Stimulated activated CD8-positive, alpha-beta memory T cell treated with anti-CD3 and anti-CD28 coated beads, Interleukin-15, amount 100 ng/mL, for 1 hour (primary cell): Measurements from ENCODE around the gene BRD4.
"Not testable (repeated sequence)": the region's sequence is repeated elsewhere in the genome, so short reads cannot be mapped to it uniquely, and the experiment has no call there.

Experiments used
- DNase-seq: peaks from one replicate; pipeline ENCODE4 v3.0.0-alpha.2; 2020; ENCODE audit warnings: low read depth

BRD4 gene

DNA sequence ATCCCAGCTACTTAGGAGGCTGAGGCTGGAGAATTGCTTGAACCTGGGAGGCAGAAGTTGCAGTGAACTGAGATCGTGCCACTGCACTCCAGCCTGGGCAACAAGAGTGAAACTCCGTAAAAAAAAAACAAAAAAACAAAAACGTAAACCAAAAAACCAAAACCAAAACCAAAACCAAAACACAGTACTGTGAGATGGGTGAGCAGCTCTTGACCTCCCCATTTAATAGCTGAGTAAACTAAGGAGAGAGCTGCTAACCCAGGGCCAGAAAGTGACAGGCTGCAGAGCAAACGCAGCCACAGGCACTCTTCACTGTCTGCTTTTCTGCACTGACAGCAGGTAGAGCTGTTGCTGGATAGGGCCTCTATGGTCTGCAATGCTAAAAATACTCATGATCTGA lies 27.7 kb upstream of the BRD4 start:
- not testable (repeated sequence) for DNase-seq

DNA sequence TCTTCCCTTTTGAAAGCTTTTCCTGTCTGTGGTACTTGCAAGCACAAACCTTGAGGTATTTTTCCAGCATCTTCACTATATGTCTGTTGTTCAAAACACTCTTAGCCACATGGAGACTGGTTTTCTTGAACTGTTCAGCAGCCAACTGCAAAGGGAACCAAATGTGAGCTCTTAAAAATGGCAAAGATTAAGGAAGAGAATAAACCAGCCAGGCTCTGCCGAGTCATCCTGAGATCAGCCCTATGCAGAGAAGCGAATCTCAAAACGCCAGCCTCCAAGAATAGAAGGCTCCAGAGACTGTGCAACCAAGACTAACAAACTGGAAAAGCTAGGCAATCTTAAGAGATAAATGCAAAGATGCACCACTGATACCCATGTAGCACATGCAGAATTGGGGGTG lies 26.6 kb upstream of the BRD4 start:
- no peak for DNase-seq

DNA sequence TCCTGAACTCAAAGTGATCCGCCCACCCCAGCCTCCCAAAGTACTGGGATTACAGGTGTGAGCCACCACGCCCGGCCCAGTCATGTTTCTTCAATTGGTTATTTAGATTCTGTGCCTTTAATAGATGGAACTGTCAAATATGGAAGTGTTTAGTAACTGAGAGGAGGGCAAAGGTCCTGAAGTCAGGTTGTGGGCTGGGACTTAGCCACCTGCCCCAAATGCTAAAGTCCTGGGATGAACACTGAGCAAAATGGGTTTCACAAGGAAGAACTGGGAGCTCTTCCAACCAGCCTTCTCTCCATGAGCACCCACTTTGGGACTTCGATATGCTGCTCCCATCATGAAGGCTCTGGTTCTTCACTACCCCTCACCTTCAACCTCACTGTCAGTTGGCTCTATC lies 25.6 kb upstream of the BRD4 start:
- no peak for DNase-seq

DNA sequence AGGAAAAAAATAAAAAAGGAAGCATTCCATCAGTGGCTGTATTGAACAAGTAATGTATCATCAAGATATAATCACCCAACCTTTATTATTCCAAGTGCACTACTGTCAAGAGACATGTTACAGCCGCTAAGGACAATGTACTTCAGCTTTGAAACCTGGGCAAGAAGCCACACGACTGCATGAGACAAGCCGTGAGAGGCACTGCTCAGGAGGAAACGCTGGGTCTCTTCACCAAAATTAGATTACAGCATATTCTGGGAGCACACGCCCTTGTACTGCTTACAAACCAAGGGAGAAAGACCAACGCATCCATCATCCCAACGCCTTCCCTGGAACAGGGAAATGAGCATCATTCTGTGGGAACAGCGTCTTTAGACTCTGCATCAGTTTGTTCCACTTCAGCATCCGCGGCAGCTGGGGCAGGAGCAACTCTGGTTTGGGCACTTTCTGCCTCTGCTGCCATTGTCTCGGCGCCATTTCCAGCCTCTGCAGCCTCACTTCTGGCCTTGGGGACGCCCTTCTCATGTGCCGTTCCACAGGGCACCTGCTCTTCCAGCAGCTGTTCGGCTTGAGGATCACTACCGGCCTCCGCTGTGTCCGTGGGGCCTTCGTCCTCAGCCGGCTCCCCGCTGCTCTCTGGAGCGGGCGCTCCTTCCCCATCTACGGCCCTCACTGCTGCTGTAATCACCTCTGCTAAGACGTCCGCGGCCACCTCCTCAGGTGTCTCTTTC lies 22.4 kb upstream of the BRD4 start:
- DNase-seq: no peak

DNA sequence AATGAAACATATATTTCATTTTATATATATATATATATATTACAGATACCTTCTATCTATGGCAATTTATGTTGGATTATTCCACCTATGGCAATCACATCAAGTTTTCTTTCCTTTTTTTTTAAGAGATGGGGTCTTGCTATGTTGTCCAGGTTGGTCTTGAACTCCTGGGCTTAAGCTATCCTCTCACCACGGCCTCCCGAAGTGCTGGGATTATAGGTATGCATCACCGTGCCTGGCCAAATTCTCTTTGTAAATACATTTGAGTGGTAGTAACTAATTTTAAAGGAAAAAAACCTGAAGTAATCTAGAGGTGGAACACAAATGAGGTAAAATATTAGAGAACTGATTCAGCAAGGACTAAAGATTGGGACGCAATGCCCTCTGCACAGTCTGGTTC lies 21.6 kb upstream of the BRD4 start:
- DNase-seq: no peak

DNA sequence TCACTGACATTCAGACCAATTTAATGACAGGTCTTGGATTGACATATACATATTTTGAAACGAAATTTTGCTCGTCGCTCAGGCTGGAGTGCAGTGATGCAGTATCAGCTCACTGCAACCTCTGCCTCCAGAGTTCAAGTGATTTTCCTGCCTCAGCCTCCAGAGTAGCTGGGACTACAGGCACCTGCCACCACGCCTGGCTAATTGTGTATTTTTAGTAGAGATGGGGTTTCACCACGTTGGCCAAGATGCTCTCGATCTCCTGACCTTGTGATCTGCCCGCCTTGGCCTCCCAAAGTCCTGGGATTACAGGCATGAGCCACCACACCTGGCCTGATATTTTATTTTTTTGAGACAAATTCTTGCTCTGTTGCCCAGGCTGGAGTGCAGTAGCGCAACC lies 20.2 kb upstream of the BRD4 start:
- not testable (repeated sequence) for DNase-seq

DNA sequence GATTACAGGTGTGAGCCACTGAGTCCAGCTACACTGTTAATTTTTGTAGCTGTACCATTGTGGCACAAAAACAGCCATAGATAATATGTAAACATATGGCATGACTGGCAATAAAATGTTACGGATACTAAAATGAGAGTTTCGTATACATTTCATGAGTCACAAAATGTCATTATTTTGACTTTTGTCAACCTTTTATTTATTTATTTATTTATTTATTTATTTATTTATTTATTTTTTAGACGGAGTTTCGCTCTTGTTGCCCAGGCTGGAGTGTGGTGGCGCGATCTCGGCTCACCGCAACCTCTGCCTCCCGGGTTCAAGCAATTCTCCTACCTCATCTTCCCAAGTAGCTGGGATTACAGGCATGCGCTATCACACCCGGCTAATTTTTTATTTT lies 9.0 kb upstream of the BRD4 start:
- DNase-seq: not testable (repeated sequence)

DNA sequence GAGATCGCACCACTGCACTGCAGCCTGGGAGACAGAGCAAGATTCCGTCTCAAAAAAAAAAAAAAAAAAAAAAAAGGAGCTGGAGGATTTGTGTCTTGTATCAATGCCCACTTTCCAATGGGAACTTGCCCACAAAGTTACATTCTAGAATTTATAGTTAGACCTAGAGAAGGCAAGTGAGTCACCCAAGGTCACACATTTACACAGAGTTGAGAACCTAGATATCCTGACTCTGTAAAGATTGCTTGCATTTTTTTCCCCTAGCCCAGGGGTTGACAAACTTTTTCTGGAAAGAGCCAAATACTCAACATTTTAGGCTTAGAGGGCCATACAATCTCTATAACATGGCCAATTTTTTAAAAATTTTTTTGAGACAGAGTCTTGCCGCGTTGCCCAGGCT lies 7.7 kb upstream of the BRD4 start:
- DNase-seq: no peak

DNA sequence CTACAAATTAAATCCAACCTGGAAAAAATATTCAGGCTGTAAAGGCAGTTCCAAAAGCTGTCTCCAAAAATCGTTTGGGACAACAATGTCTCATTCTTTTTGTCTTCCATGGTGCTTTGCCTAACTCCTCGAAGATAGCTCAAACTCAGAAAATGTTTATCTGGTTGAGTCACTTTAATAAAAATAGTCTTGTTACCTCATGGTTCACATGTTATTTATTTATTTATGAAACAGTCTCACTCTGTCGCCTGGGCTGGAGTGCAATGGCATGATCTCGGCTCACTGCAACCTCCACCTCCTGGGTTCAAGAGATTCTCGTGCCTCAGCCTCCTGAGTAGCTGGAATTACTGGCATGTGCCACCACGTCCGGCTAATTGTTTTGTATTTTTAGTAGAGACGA lies 4.9 kb upstream of the BRD4 start:
- no peak for DNase-seq

DNA sequence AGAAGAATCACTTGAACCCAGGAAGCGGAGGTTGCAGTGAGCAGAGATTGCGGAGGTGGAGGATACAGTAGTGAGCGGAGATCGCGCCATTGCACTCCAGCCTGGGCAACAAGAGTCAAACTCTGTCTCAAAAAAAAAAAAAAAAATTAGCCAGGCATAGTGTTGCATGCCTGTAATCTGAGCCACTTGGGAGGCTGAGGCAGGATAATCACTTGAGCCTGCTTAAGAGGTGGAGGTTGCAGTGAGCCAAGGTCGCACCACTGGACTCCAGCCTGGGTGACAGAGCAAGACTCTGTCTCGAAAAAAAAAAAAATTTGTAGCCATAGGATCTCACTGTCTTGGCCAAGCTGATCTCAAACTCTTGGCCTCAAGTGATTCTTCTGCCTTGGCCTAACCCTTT lies 3.7 kb upstream of the BRD4 start:
- not testable (repeated sequence) for DNase-seq

DNA sequence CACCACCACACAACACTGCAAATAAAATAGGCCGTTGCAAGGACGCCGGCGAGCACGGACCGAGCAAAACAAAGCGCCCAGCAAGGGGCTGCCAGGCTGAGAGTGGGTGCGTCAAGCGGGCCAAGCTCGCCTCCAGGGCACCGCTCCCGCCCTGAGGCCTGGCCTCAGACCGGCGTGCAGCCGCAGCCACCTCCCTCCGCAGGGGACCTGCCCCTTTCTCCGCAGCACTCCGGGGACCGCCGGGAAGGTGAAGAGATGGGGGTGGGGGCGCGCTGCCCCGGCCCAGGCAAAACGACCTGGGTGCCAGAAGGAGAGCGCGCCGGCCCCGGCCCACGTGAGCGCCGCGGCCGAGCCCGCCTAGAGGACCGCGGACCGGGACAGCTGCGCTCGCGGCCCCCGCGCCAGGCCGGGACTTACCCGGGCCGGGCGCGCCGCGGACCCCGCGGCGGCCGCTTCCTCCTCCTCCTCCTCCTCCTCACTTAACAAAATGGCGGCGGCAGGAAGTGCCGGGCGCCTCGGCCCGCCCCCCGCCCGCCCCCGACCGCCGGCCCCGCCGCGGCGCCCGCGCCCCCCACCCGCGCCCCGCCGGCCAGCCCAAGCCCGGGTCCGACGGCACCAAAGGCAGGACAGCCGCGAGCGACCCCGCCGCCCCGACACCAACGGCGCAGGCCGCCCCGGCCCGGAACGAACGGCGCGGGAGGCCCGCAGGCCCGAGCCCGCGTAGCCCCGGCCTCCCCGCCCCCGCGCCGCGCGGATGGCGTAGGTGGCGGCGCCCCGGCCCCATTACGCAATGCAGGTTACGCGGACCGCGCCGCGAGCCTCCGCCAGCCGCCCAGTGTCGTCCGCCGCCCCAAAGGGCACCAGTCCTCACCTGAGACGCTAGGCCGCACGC lies 674 bp downstream of the BRD4 start:
- DNase-seq: peak; percentile 14

DNA sequence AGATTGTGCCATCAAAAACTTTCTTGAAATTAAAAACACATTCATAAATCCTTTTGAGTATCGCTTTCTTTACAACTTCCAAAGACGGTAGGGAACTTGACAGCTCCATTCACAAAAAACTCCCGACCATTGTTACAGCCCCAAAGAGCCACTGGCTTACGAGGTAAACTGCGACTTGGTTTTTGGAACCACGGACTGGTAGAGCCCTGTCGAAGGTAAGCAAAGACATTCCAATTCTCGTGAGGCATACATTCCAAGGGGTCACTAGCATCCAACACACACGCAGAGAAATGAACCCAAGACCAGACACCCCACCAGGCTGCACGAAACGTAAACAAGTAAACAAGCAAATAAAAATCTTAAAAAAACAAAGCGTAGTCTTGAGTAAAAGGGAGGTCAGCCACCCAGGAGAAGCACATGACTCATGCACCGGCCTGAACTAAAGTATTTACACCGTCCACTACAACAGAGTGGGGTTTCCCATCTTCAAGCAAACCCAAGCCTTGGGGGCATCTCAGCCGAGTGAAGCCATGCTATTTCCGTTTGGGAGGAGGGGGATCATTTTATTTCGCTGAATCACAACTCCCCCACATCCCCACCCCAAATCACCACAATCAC lies 1.4 kb downstream of the BRD4 start:
- DNase-seq: no peak

DNA sequence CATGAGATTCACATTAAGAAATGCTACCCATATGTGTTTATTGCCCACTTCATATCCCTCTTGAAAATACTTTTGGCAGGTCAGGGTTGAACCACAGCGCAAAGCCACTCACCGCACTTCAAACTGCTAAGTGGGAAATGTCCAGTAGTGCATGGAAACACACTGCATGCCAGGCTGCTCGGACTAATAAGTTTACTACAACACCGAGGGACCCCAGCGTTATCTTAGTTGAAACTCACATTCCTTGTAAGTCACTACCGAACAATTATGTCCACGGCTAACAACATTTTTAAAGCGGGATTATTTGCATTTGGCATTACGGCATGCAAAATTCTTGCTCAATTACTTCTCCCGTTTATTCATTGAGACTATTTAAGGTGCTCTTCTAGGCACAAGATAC lies 4.0 kb downstream of the BRD4 start:
- DNase-seq: no peak

DNA sequence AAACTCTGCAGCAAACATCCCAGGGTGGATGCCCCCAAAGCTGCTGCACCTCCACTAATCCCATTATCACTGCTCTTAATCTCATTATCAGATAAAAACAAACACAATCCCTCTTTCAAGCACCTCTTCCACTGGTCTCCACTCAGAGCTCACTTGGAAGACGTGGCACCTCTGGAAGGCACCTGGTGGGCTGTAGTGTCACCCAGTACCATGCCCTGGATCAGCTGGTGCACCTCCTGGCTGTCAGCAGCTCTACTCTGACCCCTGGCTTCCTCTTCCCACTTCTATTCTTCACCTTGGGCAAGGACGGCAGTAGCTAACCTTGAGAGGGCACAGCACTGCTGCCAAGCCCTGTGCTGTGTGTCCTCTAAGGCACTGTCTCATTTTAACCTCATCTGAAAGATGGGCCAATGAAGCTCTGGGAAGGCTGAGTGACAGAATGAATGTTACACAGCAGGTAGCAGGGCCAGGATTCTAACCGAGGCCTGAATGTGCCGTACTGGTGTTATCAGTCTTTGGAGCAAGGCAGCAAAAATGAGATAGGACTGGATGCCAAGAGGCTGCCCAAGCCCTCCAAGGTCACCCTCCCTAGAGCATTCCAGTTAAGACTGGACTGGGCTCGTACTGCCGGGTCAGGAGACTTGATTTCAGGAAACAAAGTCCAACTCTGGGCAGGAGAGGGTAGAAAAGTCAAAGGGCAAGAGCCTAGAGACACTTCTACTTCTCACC lies 7.4 kb downstream of the BRD4 start:
- DNase-seq: no peak

DNA sequence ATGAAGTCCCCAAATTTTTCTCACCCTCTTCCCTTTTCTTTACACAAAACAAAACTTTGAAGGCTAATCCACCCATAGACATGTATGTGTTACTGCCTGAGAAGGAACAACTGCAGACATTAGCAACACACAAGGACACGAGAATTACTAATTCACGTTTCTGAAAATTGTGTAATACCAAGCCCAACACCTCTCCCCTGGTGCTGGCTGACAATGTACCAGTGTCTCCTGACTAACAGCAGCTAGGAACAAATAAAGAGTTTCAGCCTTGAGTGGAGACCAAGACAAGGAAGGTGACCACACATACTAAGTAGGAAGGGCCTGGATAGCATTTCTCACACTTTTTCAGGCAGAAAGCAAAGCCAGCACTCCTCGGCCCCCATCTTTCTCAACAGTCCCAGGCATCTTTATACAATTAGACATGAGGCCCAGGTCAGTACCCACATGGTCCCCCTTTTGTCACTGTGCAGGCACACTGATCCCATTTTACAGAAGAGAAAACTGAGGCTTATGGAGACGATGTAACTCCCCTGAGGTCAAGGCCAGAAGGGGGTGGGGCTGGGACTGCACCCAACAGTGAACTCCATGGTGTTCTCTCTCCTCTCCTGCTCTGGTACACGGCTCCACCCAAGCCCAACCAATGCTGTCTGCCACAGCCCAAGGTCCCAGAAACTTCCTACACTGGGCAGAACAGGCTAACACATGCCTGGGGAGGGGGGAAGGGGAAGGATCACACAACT lies 8.7 kb downstream of the BRD4 start:
- no peak for DNase-seq

DNA sequence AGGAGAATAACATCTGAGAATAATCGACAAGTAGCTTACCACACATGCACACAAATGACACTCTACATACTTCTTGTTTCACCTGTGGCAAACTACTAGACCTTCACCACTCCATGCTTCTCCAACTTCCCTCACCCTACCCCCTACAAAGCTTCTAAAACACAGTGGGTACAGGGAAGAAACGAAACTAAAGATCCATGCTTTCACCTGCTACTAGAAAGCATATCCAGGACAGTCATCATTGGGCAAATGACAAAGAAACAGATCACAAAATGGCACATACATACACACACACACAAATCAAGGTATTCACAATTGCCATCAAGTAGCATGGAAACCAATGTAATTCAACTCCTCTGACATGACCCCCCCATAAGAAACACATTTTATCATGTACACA lies 10.6 kb downstream of the BRD4 start:
- DNase-seq: no peak

DNA sequence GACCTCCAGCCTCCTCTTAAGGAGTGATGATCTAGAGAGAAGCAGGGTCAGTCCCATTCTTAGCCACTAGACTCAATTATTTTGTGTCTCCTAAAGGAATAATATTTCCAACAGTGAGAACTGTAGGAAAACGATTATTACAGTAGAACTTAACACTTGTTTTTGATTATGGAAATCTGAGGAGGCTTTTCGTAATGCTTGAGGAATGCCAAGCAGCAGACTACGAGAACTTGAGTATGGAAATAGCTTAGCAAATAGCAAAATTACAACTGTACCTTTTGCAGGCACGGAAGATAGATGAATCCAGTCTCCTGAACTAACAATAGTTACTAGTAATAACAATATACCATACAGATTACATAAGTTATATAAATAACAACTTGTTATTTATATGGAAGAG lies 12.2 kb downstream of the BRD4 start:
- DNase-seq: no peak

DNA sequence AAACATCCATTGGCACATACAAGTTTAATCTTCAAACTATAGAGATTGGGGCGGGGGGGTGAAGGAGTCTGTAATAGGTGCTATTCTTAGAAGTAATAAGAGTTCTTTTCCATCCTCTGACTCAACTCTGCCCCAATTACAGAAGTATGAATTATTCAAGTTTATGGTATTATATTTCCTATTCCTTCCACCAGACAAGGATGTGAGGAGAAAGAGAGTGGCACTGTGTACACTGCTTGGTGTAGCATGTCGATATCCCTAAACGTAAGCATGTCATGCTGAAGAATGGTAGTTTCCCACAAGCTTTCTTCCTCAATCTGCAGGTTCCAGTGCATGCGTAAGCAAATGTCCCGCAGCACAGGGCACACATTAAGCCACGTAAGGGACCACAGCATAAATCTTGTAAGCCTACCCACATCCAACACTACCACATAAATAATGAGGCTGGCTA lies 14.1 kb downstream of the BRD4 start:
- DNase-seq: no peak

DNA sequence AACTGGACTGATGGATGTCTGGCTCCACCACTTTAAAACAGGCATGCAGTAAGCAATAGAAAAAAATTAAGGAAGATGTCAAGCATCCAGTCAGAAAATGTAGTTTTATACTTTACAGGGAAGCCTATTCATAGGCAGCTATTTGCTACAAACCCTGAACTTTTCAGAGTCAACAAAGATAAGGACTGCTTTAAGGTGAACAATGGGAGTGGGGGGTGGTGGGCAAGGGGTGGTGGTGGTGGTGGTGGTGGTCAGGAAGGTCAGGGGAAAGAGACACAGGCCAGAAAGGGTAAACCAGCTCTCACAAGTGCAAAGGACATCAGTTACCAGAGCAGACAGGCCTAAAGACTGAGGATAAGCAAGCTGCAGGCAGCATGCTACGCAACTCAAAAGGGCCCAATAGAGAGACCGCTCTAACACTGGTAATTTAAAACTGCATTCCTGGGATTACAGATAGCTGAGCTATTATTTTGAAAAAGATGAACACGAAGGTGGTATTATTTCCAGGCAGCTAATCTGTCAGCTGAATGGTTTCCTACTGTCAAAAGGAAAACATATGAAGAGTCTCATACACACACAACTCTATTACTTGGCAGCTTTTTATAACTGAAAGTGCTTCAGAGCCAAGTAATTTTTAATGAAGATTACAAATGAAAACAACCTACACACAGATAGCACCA lies 14.8 kb downstream of the BRD4 start:
- DNase-seq: no peak

DNA sequence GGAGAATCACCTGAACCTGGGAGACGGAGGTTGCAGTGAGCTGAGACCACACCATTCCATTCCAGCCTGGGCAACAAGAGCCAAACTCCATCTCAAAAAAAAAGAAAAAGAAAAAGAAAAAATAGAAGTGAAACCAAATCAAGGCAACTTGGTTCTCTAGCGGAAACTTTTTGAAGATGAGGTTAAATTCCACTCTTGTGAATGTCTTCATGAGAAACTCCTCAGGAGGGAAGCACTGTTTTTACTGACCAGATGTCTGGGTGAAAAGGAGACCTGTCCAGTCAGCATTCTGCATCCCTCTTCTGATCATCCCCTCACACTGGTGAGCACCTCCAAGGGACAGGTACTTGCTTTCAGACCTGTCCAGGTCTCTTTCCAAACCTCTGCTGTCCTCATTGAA lies 15.8 kb downstream of the BRD4 start:
- no peak for DNase-seq

DNA sequence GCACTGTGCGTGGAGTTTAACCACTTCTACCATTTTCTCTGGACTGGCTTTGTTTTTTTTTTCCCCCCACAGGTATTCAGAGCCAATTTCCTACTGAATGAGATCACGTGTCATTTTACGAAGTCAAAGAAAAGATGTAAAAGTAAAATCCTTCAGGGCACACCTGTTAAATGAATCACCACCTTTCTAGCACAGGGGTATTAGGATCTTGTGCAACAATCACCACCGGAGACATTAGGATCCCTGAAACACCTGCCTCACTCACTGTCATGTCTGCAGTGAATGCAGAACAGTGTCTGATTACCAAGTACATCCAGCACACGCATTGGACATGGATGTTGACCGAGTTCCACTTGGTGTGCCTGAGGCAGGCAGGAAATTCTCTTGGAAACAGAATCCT lies 17.2 kb downstream of the BRD4 start:
- no peak for DNase-seq
